ENCODE data around the gene TRPT1. TPM values are rescaled to one million over a fixed set of nuclear protein-coding genes. Genes with fewer than 3 reads are reported as not detected.
A peak's percentile ranks its signal among the peaks of the same experiment; 100 is the strongest.

The TRPT1 gene
- total and polyA plus RNA-seq, 9 of the 15 experiments (the other 6 are each of a cell fraction or from before 2014, with no cell fraction given): 4.6 to 41.7 (median 23.1) TPM

DNA sequence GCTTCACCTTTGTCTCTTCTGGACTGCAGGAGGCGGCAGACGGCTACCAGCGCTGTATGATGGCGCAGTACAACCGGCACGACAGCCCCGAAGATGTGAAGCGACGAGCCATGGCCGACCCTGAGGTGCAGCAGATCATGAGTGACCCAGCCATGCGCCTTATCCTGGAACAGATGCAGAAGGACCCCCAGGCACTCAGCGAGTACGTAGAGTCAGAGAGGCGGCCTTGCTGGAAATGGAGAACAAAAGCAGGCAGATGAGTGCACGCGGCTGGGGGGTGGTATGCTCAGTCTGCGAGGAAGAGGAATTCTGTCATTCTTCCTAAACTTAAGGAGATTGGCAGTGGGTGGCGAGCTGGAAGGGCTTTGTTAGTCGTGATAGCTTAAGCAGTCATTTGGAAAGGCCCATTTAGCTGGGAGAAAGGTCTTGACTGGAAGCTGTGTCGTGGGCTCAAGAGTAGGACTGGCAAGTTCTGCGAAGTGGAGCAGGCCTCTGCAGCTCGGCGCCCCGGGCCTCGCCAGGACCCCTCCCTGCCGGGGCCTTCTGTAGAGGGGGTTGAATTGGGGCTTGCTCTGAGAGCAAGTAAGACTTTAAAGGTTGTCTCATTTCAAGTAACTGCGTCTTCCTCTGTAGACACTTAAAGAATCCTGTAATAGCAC is 22.4 kb downstream of the TRPT1 start:
- H3K9me1 ChIP-seq (ENCODE audit: control insufficient read depth, insufficient read depth, low read length): peaks cover 4% of the 10 kb centered on the region
- H3K9ac ChIP-seq (ENCODE audit: insufficient read depth in 1 of 2, low read depth in 2 of 2, low read length in 2 of 2): peak overlapping the region in 1 of 2 experiments; percentile 74; a peak in 2 of 4 replicates
- peak overlapping the region; percentile 20; the same call in 2 of the 3 replicates for H3K27ac ChIP-seq (ENCODE audit: extremely low read depth, low read depth, low read length)
- CTCF ChIA-PET (ENCODE audit: low intra/inter-chr PET ratio): interaction anchor here (0.7 to 1.8 kb wide), 4 partner anchors 66 to 163 kb away, joined by 4 to 11 read pairs (median 8); no protein-coding TSS in a partner anchor
- DNase-seq (ENCODE audit: extremely low read depth in 1 of 4, low spot score in 3 of 4) (no peak), ATAC-seq (no peak), FAIRE-seq (no peak)
- in situ Hi-C loops (cut with MboI) (no loop called here), intact Hi-C loops (cut with micrococcal nuclease) (loop anchor here (1.0 kb wide), 2 partner anchors 67 to 101 kb away; no protein-coding TSS in a partner anchor)
- H2AFZ ChIP-seq (ENCODE audit: low read depth, low read length): no peak overlapping the region
- H3K79me2 ChIP-seq (ENCODE audit: control insufficient read depth, insufficient read depth, low read length): peaks cover 30% of the 10 kb centered on the region
- H3K36me3 ChIP-seq (ENCODE audit: control insufficient read depth, insufficient read depth, low read length): peaks cover 86% of the 10 kb centered on the region
- H4K20me1 ChIP-seq (replicated peaks; ENCODE audit: control insufficient read depth, insufficient read depth, low read length): no peaks in the 10 kb centered on the region; the same call in 1 of the 2 replicates
- H3K4me2 ChIP-seq (ENCODE audit: insufficient read depth, low read length): no peak overlapping the region
- WGBS (ENCODE audit: insufficient coverage, low coverage, missing lambda C conversion rate): 91% methylated on average over 27 of the region's 27 CpGs
- no peaks in the 10 kb centered on the region for H3K9me3 ChIP-seq (replicated peaks; ENCODE audit: control insufficient read depth, insufficient read depth, low read depth, low read length)
- no TSS peak for BruUV-seq (replicated peaks)
- POLR2A ChIA-PET: interaction anchor here (0.7 to 8.2 kb wide), 2 partner anchors 99 to 119 kb away, joined by 3 to 68 read pairs; partner anchors contain the start of genes CATSPERZ and ESRRA
- no peak for TF ChIP-seq C11orf30 (IDR thresholded peaks at IDR 0.05; ENCODE audit: low read depth)
- no peak for TF ChIP-seq DPF2 (IDR thresholded peaks at IDR 0.05)
- no peak for TF ChIP-seq TFE3 (CRISPR knock-in tag; IDR thresholded peaks at IDR 0.05)
- peak; percentile 29; the same call in 1 of the 2 replicates for TF ChIP-seq RBFOX2 (IDR thresholded peaks at IDR 0.05; ENCODE audit: low read depth, low read length)
- H3K4me3 ChIP-seq: no peak overlapping the region
- H3K4me1 ChIP-seq (replicated peaks in 1 of 2; ENCODE audit: control insufficient read depth in 2 of 2, insufficient read depth in 2 of 2, low read length in 2 of 2): peaks cover 30 to 50% of the 10 kb centered on the region in 2 experiments
- no peaks in the 10 kb centered on the region for H3K27me3 ChIP-seq (ENCODE audit: control insufficient read depth in 2 of 2, insufficient read depth in 2 of 2, low read length in 2 of 2)
